Inferior parietal cortex (tissue), 1 donor: ENCODE measurements around the gene KRTAP22-2.

ENCODE experiments used
- DNase-seq: peaks from one replicate; pipeline ENCODE4 v3.0.0-alpha.2; 2016; ENCODE audit errors: extremely low spot score

The KRTAP22-2 gene

GRCh38 chr21:30590297-30590696 is at the start of gene KRTAP22-2:
Gene KRTAP22-2, minus strand, starts transcription at chr21:30590397.
- no peak for DNase-seq

- no peak for DNase-seq
Observed at GRCh38 chr21:30638686-30639085, 48.5 kb upstream of the KRTAP22-2 start.

- DNase-seq: no peak
Observed at GRCh38 chr21:30634906-30635305, 44.7 kb upstream of the KRTAP22-2 start, which contains the start of gene KRTAP20-2. Gene KRTAP20-2, plus strand, starts transcription at chr21:30635206. Its CDS starts 58 bp downstream, at chr21:30635264.

GRCh38 chr21:30629200-30629599 is 39.0 kb upstream of the KRTAP22-2 start:
- no peak for DNase-seq

- no peak for DNase-seq
Observed at GRCh38 chr21:30628109-30628508, 37.9 kb upstream of the KRTAP22-2 start.

- DNase-seq: no peak
Observed at GRCh38 chr21:30625449-30626165, 35.4 kb upstream of the KRTAP22-2 start.

GRCh38 chr21:30623362-30623761 is 33.2 kb upstream of the KRTAP22-2 start:
- DNase-seq: no peak

GRCh38 chr21:30620522-30620921 is 30.3 kb upstream of the KRTAP22-2 start, which contains the start of gene KRTAP20-4:
Gene KRTAP20-4, plus strand, starts transcription at chr21:30620627.
- no peak for DNase-seq

GRCh38 chr21:30620080-30620479 is 29.9 kb upstream of the KRTAP22-2 start:
- DNase-seq: no peak

- DNase-seq: no peak
Observed at GRCh38 chr21:30616125-30616524, 25.9 kb upstream of the KRTAP22-2 start, which contains the start of gene KRTAP20-1. Gene KRTAP20-1, plus strand, starts transcription at chr21:30616425. Its CDS starts 30 bp downstream, at chr21:30616455.

GRCh38 chr21:30615199-30615598 is 25.0 kb upstream of the KRTAP22-2 start:
- no peak for DNase-seq

GRCh38 chr21:30613836-30614235 is 23.6 kb upstream of the KRTAP22-2 start, which contains the start of gene KRTAP6-1:
Gene KRTAP6-1, minus strand, starts transcription at chr21:30613930. Its CDS starts 26 bp downstream, at chr21:30613904.
- no peak for DNase-seq

- DNase-seq: no peak
Observed at GRCh38 chr21:30612132-30612531, 21.9 kb upstream of the KRTAP22-2 start.

- no peak for DNase-seq
Observed at GRCh38 chr21:30605968-30606367, 15.8 kb upstream of the KRTAP22-2 start.

- no peak for DNase-seq
Observed at GRCh38 chr21:30600787-30601186, 10.6 kb upstream of the KRTAP22-2 start, which contains the start of gene KRTAP22-1. Gene KRTAP22-1, plus strand, starts transcription at chr21:30601087.

- DNase-seq: no peak
Observed at GRCh38 chr21:30598802-30599201, 8.6 kb upstream of the KRTAP22-2 start, which contains the start of gene KRTAP6-2. Gene KRTAP6-2, minus strand, starts transcription at chr21:30598902. Its CDS starts 28 bp downstream, at chr21:30598874.

- DNase-seq: no peak
Observed at GRCh38 chr21:30592140-30592539, 1.9 kb upstream of the KRTAP22-2 start, which contains the start of gene KRTAP6-3. Gene KRTAP6-3, plus strand, starts transcription at chr21:30592440. Its CDS starts 6 bp downstream, at chr21:30592446.

- DNase-seq: no peak
Observed at GRCh38 chr21:30582870-30583269, 7.3 kb downstream of the KRTAP22-2 start.

GRCh38 chr21:30580132-30580531 is 10.1 kb downstream of the KRTAP22-2 start:
- no peak for DNase-seq

GRCh38 chr21:30579346-30579745 is 10.9 kb downstream of the KRTAP22-2 start:
- DNase-seq: no peak

- DNase-seq: no peak
Observed at GRCh38 chr21:30577766-30578165, 12.4 kb downstream of the KRTAP22-2 start.

GRCh38 chr21:30567617-30568016 is 22.6 kb downstream of the KRTAP22-2 start:
- no peak for DNase-seq

GRCh38 chr21:30563630-30564029 is 26.6 kb downstream of the KRTAP22-2 start:
- DNase-seq: no peak
